ENCODE results near the gene WFDC1.

The WFDC1 gene

DNA sequence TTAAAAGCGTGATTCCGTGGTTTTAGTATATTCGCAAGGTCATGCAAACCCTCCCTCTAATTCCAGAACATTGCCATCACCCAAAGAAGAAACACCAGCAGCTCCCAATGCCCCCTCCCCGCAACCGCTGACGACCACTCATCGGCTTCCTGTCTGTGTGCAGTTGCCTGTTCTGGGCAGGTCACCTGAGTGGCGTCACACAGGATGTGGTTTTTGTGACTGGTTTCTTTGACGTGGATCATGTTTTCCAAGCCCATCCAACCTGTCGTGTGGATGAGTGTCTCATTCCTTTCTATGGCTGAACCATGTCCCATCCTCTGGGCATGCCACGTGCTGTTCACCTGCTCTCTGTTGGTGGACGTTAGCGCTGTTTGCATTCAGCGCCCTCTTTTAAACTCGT lies 65.5 kb downstream of the WFDC1 start:
- Histone ChIP-seq H3K4me3 (ENCODE audit: low read length) (no peak overlapping the region), H3K27me3 (ENCODE audit: control insufficient read depth, insufficient read depth, low read length) (peaks cover 48% of the 10 kb centered on the region), H3K4me2 (ENCODE audit: low read length) (no peak overlapping the region), H3K9me3 (replicated peaks; ENCODE audit: low read length) (no peaks in the 10 kb centered on the region), H3K4me1 (ENCODE audit: control insufficient read depth, insufficient read depth, low read length) (no peaks in the 10 kb centered on the region), H3K9ac (ENCODE audit: low read depth, low read length) (no peak overlapping the region), H3K36me3 (ENCODE audit: insufficient read depth, low read length) (no peaks in the 10 kb centered on the region)

GRCh38 chr16:84360748-84361147 lies 66.1 kb downstream of the WFDC1 start:
- no peaks in the 10 kb centered on the region for H3K4me1 ChIP-seq (ENCODE audit: control insufficient read depth, insufficient read depth, low read length)
- no peak overlapping the region for H3K4me2 ChIP-seq (ENCODE audit: low read length)
- H3K4me3 ChIP-seq (ENCODE audit: low read length) = no peak overlapping the region
- no peaks in the 10 kb centered on the region for H3K36me3 ChIP-seq (ENCODE audit: insufficient read depth, low read length)
- H3K27me3 ChIP-seq (ENCODE audit: control insufficient read depth, insufficient read depth, low read length) = peaks cover 52% of the 10 kb centered on the region
- no peak overlapping the region for H3K9ac ChIP-seq (ENCODE audit: low read depth, low read length)
- H3K9me3 ChIP-seq (replicated peaks; ENCODE audit: low read length) = no peaks in the 10 kb centered on the region

GRCh38 chr16:84361546-84361945 lies 66.9 kb downstream of the WFDC1 start:
- Histone ChIP-seq H3K27me3 (ENCODE audit: control insufficient read depth, insufficient read depth, low read length) (peaks cover 54% of the 10 kb centered on the region), H3K4me2 (ENCODE audit: low read length) (no peak overlapping the region), H3K4me1 (ENCODE audit: control insufficient read depth, insufficient read depth, low read length) (no peaks in the 10 kb centered on the region), H3K9ac (ENCODE audit: low read depth, low read length) (no peak overlapping the region), H3K36me3 (ENCODE audit: insufficient read depth, low read length) (no peaks in the 10 kb centered on the region), H3K9me3 (replicated peaks; ENCODE audit: low read length) (no peaks in the 10 kb centered on the region), H3K4me3 (ENCODE audit: low read length) (no peak overlapping the region)

- H3K36me3 ChIP-seq (ENCODE audit: insufficient read depth, low read length) = no peaks in the 10 kb centered on the region
- no peak overlapping the region for H3K4me3 ChIP-seq (ENCODE audit: low read length)
- no peak overlapping the region for H3K4me2 ChIP-seq (ENCODE audit: low read length)
- H3K27me3 ChIP-seq (ENCODE audit: control insufficient read depth, insufficient read depth, low read length) = peaks cover 54% of the 10 kb centered on the region
- no peaks in the 10 kb centered on the region for H3K9me3 ChIP-seq (replicated peaks; ENCODE audit: low read length)
- H3K9ac ChIP-seq (ENCODE audit: low read depth, low read length) = no peak overlapping the region
- H3K4me1 ChIP-seq (ENCODE audit: control insufficient read depth, insufficient read depth, low read length) = no peaks in the 10 kb centered on the region
Observed at GRCh38 chr16:84362471-84362941, 67.8 kb downstream of the WFDC1 start.

DNA sequence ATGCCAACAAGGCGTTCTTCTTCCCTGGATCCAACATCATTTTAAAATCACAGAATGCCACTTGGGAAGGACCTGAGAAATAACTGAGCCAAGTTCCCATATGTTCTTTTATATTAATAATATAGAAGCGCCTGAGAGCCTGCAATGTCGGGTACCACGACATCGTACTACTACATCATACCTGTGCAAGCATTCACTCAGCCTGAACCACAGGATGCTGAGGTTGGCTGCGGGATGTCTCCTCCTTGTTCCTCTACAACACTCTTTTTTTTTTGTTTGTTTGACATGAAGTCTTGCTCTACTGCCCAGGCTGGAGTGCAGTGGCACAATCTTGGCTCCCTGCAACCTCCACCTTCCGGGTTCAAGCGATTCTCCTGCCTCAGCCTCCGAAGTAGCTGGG lies 71.5 kb downstream of the WFDC1 start:
- Histone ChIP-seq H3K4me1 (ENCODE audit: control insufficient read depth, insufficient read depth, low read length) (no peaks in the 10 kb centered on the region), H3K9me3 (replicated peaks; ENCODE audit: low read length) (no peaks in the 10 kb centered on the region), H3K36me3 (ENCODE audit: insufficient read depth, low read length) (no peaks in the 10 kb centered on the region), H3K4me2 (ENCODE audit: low read length) (no peak overlapping the region), H3K9ac (ENCODE audit: low read depth, low read length) (no peak overlapping the region), H3K4me3 (ENCODE audit: low read length) (no peak overlapping the region), H3K27me3 (ENCODE audit: control insufficient read depth, insufficient read depth, low read length) (peaks cover 73% of the 10 kb centered on the region)

DNA sequence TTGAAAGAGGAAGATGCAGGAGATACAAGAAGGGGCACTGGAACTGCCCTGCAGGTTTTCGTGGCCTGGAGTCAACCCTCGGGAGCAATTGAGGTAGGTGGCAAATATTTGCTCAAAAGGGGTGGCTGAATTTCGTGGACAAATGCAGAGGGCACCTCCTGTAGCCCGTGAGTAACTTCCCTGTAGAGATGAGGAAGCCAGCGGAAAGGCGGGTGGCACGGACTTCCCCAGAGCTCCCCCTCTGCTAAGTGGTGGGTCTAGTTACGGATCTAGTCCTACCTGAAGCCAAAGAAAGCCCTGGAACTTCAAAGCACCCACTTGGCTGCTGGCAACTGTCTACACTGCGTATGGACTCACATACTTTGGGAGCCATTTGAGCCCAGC lies 72.6 kb downstream of the WFDC1 start:
- H3K4me1 ChIP-seq (ENCODE audit: control insufficient read depth, insufficient read depth, low read length) = no peaks in the 10 kb centered on the region
- peaks cover 80% of the 10 kb centered on the region for H3K27me3 ChIP-seq (ENCODE audit: control insufficient read depth, insufficient read depth, low read length)
- H3K36me3 ChIP-seq (ENCODE audit: insufficient read depth, low read length) = no peaks in the 10 kb centered on the region

DNA sequence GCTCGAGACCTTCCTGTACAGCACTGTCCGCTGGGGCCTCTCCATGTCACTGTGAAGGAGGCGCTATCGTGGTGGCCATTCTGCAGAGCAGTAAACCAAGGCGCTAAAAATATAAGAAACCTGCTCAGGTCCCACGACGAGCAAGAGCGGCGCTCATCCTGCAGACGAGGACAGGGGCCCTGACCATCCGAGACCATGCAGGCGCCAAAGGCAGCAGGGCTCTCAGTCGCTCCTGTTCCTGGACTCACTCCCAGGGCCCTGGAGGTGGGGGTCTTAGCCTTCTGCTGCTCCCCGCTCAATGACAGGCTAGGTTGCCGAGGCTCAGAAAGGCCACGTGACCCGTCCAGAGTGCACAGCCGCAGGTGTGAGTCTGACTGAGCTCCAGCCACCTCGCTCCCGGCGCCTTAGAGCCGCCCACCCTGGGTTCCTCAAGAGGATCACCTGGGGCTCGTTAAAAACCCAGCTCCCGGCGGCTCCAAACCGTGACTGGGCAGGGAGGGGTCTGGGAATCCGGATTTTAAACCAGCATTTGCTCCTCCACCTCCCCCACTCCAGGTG lies 73.2 kb downstream of the WFDC1 start:
- Histone ChIP-seq H3K9ac (ENCODE audit: low read depth, low read length) (no peak overlapping the region), H3K4me2 (ENCODE audit: low read length) (no peak overlapping the region), H3K27me3 (ENCODE audit: control insufficient read depth, insufficient read depth, low read length) (peaks cover 75% of the 10 kb centered on the region), H3K36me3 (ENCODE audit: insufficient read depth, low read length) (no peaks in the 10 kb centered on the region), H3K4me3 (ENCODE audit: low read length) (no peak overlapping the region), H3K9me3 (replicated peaks; ENCODE audit: low read length) (no peaks in the 10 kb centered on the region), H3K4me1 (ENCODE audit: control insufficient read depth, insufficient read depth, low read length) (no peaks in the 10 kb centered on the region)

More for the DNA sequence above, 72.6 kb downstream of the WFDC1 start:
- no peak overlapping the region for H3K4me2 ChIP-seq (ENCODE audit: low read length)
- no peak overlapping the region for H3K4me3 ChIP-seq (ENCODE audit: low read length)
- H3K9me3 ChIP-seq (replicated peaks; ENCODE audit: low read length) = no peaks in the 10 kb centered on the region
- no peak overlapping the region for H3K9ac ChIP-seq (ENCODE audit: low read depth, low read length)

DNA sequence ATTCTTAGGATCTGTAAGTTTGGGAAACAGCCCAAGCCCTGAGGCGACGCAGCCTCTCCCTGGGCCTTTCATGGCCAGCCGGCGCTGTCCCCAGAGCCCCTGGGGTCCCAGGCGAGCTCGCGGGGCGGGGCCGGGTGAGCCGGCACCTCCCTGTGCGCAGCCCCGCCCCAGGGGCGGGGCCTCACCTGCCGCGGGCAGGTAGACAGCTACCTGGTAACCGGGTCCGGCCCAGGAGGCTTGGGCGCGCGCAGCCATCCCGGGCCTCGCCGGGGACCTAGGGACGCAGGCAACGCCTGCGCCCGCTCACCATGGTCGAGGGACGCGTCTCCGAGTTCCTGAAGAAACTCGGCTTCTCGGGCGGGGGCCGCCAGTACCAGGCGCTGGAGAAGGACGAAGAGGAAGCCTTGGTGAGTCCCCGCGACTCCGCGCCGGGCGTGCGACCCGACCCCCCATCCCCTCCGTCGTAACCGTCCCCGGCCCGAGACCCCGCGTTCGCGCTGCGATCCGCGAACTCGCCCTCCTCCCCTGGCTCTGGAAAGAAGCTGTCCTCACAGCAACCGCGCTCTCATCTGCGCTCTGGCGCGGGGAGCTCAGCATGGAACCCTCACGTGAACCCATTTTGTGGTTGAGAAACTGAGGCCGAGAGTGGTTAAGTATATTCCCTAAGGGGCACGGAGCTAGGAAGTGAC lies 73.8 kb downstream of the WFDC1 start, which contains the start of gene ATP2C2:
ATP2C2 (plus strand) TSS at position 231 of the 689 bp plus-strand sequence; CDS start at position 309, 78 bp downstream.
- Histone ChIP-seq H3K4me2 (ENCODE audit: low read length) (no peak within 1 kb of the TSS), H3K4me1 (ENCODE audit: control insufficient read depth, insufficient read depth, low read length) (no peaks in the 10 kb centered on the region), H3K36me3 (ENCODE audit: insufficient read depth, low read length) (no peaks in the 10 kb centered on the region), H3K4me3 (ENCODE audit: low read length) (no peak within 1 kb of the TSS), H3K27me3 (ENCODE audit: control insufficient read depth, insufficient read depth, low read length) (peaks cover 72% of the 10 kb centered on the region), H3K9ac (ENCODE audit: low read depth, low read length) (no peak within 1 kb of the TSS), H3K9me3 (replicated peaks; ENCODE audit: low read length) (no peaks in the 10 kb centered on the region)

GRCh38 chr16:84369105-84369504 lies 74.4 kb downstream of the WFDC1 start:
- Histone ChIP-seq H3K9ac (ENCODE audit: low read depth, low read length) (no peak overlapping the region), H3K4me1 (ENCODE audit: control insufficient read depth, insufficient read depth, low read length) (no peaks in the 10 kb centered on the region), H3K4me2 (ENCODE audit: low read length) (no peak overlapping the region), H3K36me3 (ENCODE audit: insufficient read depth, low read length) (no peaks in the 10 kb centered on the region), H3K4me3 (ENCODE audit: low read length) (no peak overlapping the region), H3K9me3 (replicated peaks; ENCODE audit: low read length) (no peaks in the 10 kb centered on the region), H3K27me3 (ENCODE audit: control insufficient read depth, insufficient read depth, low read length) (peaks cover 75% of the 10 kb centered on the region)

GRCh38 chr16:84369938-84370627 lies 75.4 kb downstream of the WFDC1 start:
- H3K4me3 ChIP-seq (ENCODE audit: low read length) = no peak overlapping the region
- H3K27me3 ChIP-seq (ENCODE audit: control insufficient read depth, insufficient read depth, low read length) = peaks cover 85% of the 10 kb centered on the region
- H3K36me3 ChIP-seq (ENCODE audit: insufficient read depth, low read length) = no peaks in the 10 kb centered on the region
- H3K9ac ChIP-seq (ENCODE audit: low read depth, low read length) = no peak overlapping the region
- H3K9me3 ChIP-seq (replicated peaks; ENCODE audit: low read length) = no peaks in the 10 kb centered on the region
- H3K4me1 ChIP-seq (ENCODE audit: control insufficient read depth, insufficient read depth, low read length) = no peaks in the 10 kb centered on the region
- no peak overlapping the region for H3K4me2 ChIP-seq (ENCODE audit: low read length)

GRCh38 chr16:84370723-84371552 lies 76.3 kb downstream of the WFDC1 start:
- Histone ChIP-seq H3K4me2 (ENCODE audit: low read length) (no peak overlapping the region), H3K9me3 (replicated peaks; ENCODE audit: low read length) (no peaks in the 10 kb centered on the region), H3K36me3 (ENCODE audit: insufficient read depth, low read length) (no peaks in the 10 kb centered on the region), H3K27me3 (ENCODE audit: control insufficient read depth, insufficient read depth, low read length) (peaks cover 80% of the 10 kb centered on the region), H3K4me3 (ENCODE audit: low read length) (no peak overlapping the region), H3K9ac (ENCODE audit: low read depth, low read length) (no peak overlapping the region), H3K4me1 (ENCODE audit: control insufficient read depth, insufficient read depth, low read length) (no peaks in the 10 kb centered on the region)
